Measurements from ENCODE around the gene PCBP2.

The PCBP2 gene

DNA sequence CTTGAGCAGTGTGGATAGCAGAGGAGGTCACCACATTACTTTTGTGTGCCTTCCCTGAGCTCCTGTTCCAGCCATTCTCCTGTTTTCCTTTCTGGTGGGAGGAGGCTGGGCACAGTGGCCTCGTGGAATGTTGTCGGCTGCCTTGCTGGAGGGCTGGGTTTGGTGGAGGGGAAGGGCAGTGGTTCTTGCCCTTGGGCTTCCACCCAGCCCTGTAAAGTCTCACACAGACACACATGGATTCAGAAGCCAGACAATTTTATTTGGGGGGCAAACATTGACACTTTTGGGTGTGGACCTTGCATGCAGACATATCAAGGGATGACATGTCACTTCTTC lies 54.5 kb downstream of the PCBP2 start:
- peak overlapping the region; percentile 83 to 99 (median 86) for H3K27ac Mint-ChIP-seq
- H3K9me3 Mint-ChIP-seq: no peaks in the 10 kb centered on the region
- TF ChIP-seq, protein P1, sequence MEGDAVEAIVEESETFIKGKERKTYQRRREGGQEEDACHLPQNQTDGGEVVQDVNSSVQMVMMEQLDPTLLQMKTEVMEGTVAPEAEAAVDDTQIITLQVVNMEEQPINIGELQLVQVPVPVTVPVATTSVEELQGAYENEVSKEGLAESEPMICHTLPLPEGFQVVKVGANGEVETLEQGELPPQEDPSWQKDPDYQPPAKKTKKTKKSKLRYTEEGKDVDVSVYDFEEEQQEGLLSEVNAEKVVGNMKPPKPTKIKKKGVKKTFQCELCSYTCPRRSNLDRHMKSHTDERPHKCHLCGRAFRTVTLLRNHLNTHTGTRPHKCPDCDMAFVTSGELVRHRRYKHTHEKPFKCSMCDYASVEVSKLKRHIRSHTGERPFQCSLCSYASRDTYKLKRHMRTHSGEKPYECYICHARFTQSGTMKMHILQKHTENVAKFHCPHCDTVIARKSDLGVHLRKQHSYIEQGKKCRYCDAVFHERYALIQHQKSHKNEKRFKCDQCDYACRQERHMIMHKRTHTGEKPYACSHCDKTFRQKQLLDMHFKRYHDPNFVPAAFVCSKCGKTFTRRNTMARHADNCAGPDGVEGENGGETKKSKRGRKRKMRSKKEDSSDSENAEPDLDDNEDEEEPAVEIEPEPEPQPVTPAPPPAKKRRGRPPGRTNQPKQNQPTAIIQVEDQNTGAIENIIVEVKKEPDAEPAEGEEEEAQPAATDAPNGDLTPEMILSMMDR (IDR thresholded peaks at IDR 0.05; ENCODE audit: unreplicated experiment in 3 of 3): no peak
- no peaks in the 10 kb centered on the region for H3K27me3 Mint-ChIP-seq (ENCODE audit: low read depth)
- peaks cover 20% of the 10 kb centered on the region for H3K36me3 Mint-ChIP-seq (ENCODE audit: low read depth)
- peaks cover 26% of the 10 kb centered on the region for H3K4me1 Mint-ChIP-seq
- peak overlapping the region in 1 of 3 experiments; percentile 19 for H3K4me3 Mint-ChIP-seq

DNA sequence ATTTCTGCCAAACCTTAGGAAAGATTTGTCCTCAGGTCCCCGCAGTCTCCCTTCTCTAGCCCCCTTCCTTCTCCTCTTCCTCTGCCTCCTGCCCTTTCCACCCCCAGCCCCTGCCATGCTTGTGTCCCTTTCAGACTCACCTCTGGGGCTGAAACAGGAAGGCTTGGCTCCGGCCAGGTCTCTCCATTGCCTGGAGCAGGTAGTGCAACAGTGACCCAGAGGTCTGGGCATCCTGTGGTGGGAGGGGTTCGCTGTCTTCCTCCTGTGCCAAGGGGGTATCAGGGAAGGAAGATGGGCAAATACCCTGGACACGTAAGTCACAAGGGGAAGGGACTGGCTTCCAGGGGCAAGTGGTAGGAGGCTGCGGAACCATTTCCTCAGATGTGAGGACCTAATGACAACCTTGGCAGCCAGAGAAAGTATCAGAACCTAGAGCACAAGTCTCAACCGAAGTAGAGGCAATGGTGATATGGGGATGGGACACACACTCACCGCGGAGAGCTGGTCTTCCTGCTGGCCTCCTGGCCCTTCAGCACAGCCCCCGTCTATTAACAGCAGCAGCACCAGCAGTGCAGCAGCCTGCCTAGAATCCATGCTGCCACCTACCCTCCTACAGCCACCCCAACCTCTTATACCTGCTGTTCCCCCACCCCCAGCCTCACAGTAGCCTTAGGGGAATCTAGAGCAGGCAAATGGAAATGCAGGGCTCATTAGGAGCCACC lies 55.1 kb downstream of the PCBP2 start, which contains the start of gene NPFF:
TSS of gene NPFF (minus strand) at position 604 of the 722 bp plus-strand sequence. CDS start at position 594, 10 bp downstream.
- Mint-ChIP-seq H3K36me3 (ENCODE audit: low read depth) (peaks cover 20% of the 10 kb centered on the region), H3K27ac (peak within 1 kb of the TSS; percentile 83 to 99 (median 86)), H3K4me1 (peaks cover 21% of the 10 kb centered on the region), H3K4me3 (peak within 1 kb of the TSS in 1 of 3 experiments; percentile 19), H3K27me3 (ENCODE audit: low read depth) (no peaks in the 10 kb centered on the region), H3K9me3 (no peaks in the 10 kb centered on the region)
- TF ChIP-seq, protein P1 (IDR thresholded peaks at IDR 0.05; ENCODE audit: unreplicated experiment in 3 of 3): no peak

DNA sequence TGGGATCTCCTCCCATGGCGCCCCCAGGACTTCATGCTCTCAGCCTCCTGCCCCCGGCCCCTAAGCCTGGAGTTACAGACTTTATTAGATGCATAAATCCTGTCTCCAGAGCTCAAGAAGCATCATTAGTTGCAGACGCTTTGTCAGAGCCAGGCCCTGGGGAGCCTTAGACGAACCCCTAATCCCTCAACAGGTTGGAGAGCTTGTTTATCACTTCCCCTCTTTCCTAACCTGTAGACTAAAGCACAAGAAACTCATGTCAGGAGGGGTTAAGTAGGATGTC lies 55.6 kb downstream of the PCBP2 start:
- Mint-ChIP-seq H3K27me3 (ENCODE audit: low read depth) (no peaks in the 10 kb centered on the region), H3K36me3 (ENCODE audit: low read depth) (peaks cover 20% of the 10 kb centered on the region), H3K4me3 (no peak overlapping the region), H3K9me3 (no peaks in the 10 kb centered on the region), H3K4me1 (peaks cover 16% of the 10 kb centered on the region), H3K27ac (peak overlapping the region in 1 of 3 experiments; percentile 86)
- TF ChIP-seq, protein P1 (IDR thresholded peaks at IDR 0.05; ENCODE audit: unreplicated experiment in 3 of 3): no peak

DNA sequence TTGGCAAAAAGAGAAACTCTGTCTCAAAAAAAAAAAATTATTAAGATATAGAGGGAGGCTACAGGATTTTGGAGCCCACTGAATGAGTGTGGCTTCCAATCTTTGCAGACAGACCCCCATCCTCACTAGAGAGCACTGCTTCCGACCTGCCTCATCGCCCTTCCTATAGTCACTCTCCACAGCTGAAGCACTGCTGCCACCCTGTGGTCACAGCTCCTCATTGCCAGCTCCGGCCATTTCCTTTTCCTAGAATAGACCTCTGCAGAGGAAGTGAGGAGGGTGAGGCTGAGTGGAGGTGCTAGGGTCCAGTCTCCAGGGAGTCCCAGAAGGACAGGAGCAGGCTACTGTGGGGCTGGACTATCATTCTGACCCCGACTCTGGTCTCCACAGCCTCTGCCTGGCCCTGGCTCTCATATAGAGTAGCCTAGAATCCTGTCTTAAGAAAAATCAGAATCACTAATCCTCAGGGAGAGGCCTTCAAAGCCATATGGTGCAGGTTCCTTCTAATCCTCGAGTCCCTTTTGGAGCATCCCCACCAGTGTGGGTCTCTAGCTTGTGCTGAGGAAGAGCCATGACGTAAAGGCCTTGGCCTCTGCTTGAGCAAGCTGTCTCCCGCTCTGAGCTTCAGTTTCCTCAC lies 56.8 kb downstream of the PCBP2 start:
- TF ChIP-seq, protein P1 (IDR thresholded peaks at IDR 0.05; ENCODE audit: unreplicated experiment in 3 of 3): peak; percentile 89 to 91 (median 90)
- Mint-ChIP-seq H3K4me1 (peaks cover 13% of the 10 kb centered on the region), H3K27ac (peak overlapping the region; percentile 71 to 87 (median 83)), H3K4me3 (peak overlapping the region; percentile 8 to 51 (median 49)), H3K36me3 (ENCODE audit: low read depth) (peaks cover 27% of the 10 kb centered on the region), H3K27me3 (ENCODE audit: low read depth) (no peaks in the 10 kb centered on the region), H3K9me3 (no peaks in the 10 kb centered on the region)

DNA sequence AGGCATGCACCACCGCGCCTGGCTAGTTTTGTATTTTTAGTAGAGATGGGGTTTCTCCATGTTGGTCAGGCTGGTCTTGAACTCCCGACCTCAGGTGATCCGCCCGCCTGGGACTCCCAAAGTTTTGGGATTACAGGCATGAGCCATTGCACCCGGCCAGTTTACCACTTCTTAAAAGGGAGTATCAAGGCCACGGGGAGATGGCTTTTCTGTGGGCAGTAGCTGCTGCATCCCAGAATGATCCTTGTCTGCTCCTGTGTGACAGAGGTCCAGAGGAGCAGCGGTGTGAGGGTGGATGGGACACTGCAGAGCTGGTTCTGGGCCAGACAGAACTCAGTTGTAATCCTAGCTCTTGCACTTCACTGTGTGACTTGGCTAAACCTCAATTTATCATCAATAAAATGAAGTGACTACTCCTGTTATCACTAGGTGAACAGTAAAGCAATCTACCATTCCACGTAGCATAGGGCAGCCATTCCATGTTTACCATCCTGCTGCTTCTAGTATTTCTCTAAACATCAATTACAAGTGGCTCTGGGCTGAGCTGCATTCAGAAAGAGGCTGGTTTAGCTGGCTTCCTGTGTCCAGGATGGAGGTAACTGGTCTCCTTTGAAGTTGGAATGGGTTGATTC lies 58.4 kb downstream of the PCBP2 start:
- H3K4me1 Mint-ChIP-seq: peaks cover 6% of the 10 kb centered on the region
- no peaks in the 10 kb centered on the region for H3K27me3 Mint-ChIP-seq (ENCODE audit: low read depth)
- TF ChIP-seq, protein P1 (IDR thresholded peaks at IDR 0.05; ENCODE audit: unreplicated experiment in 3 of 3): no peak
- peaks cover 42% of the 10 kb centered on the region for H3K36me3 Mint-ChIP-seq (ENCODE audit: low read depth)
- H3K9me3 Mint-ChIP-seq: no peaks in the 10 kb centered on the region
- H3K27ac Mint-ChIP-seq: no peak overlapping the region
- H3K4me3 Mint-ChIP-seq: no peak overlapping the region

Data from nephron (organoid).